ENCODE results near the gene DACH1. TPM values are rescaled to one million over a fixed set of nuclear protein-coding genes. Genes with fewer than 3 reads are reported as not detected.

The DACH1 gene
- total RNA-seq, 4 donors from 2014 or later, result 2.2 to 5.9 (median 2.8) TPM

- TF ChIP-seq EP300 (IDR thresholded peaks at IDR 0.05), result no peak
- no peak for TF ChIP-seq POLR2A (IDR thresholded peaks at IDR 0.05)
- no peak for TF ChIP-seq CTCF (IDR thresholded peaks at IDR 0.05)
- Histone ChIP-seq H3K4me3 (peak overlapping the region; percentile 34 to 63 (median 54)), H3K36me3 (no peaks in the 10 kb centered on the region), H3K27ac (peak overlapping the region in 2 of 4 donors; percentile 73 to 75), H3K4me1 (peaks cover 0 to 40% (median 5%) of the 10 kb centered on the region in 4 donors), H3K9me3 (no peaks in the 10 kb centered on the region), H3K27me3 (peaks cover 0 to 30% of the 10 kb centered on the region in 2 donors)
- 0 to 1% methylated on average over 11 to 18 of the region's 21 CpGs for WGBS, 2 donors
- DNase-seq (ENCODE audit: low spot score in 2 of 2), result no peak
Measured at GRCh38 chr13:71865874-71866334, 1.1 kb downstream of the DACH1 start.

GRCh38 chr13:71864986-71865873 is 1.8 kb downstream of the DACH1 start:
- WGBS, 2 donors, result 1 to 2% methylated on average over 52 to 82 of the region's 88 CpGs
- H3K9me3 ChIP-seq, result no peaks in the 10 kb centered on the region
- peaks cover 0 to 40% (median 5%) of the 10 kb centered on the region in 4 donors for H3K4me1 ChIP-seq
- DNase-seq (ENCODE audit: low spot score in 2 of 2), result no peak
- no peak for TF ChIP-seq CTCF (IDR thresholded peaks at IDR 0.05)
- no peak for TF ChIP-seq EP300 (IDR thresholded peaks at IDR 0.05)
- TF ChIP-seq POLR2A (IDR thresholded peaks at IDR 0.05), result no peak
- no peaks in the 10 kb centered on the region for H3K36me3 ChIP-seq
- peaks cover 0 to 30% of the 10 kb centered on the region in 2 donors for H3K27me3 ChIP-seq
- H3K4me3 ChIP-seq, result peak overlapping the region; percentile 34 to 63 (median 54)
- H3K27ac ChIP-seq, result peak overlapping the region in 3 of 4 donors; percentile 18 to 75 (median 73)

- Histone ChIP-seq H3K36me3 (no peaks in the 10 kb centered on the region), H3K4me1 (peaks cover 0 to 40% (median 5%) of the 10 kb centered on the region in 4 donors), H3K4me3 (peak overlapping the region; percentile 34 to 63 (median 54)), H3K27me3 (peaks cover 0 to 30% of the 10 kb centered on the region in 2 donors), H3K27ac (peak overlapping the region in 2 of 4 donors; percentile 73 to 75), H3K9me3 (no peaks in the 10 kb centered on the region)
- 7% methylated on average over 39 of the region's 39 CpGs for WGBS, 2 donors
- TF ChIP-seq POLR2A (IDR thresholded peaks at IDR 0.05) (no peak), CTCF (IDR thresholded peaks at IDR 0.05) (no peak), EP300 (IDR thresholded peaks at IDR 0.05) (no peak)
- DNase-seq (ENCODE audit: low spot score in 2 of 2), result peak in 1 of 2 donors; percentile 11
Measured at GRCh38 chr13:71864094-71864985, 2.7 kb downstream of the DACH1 start.

GRCh38 chr13:71863254-71863865 is 3.6 kb downstream of the DACH1 start:
- H3K4me1 ChIP-seq, result peaks cover 0 to 40% (median 5%) of the 10 kb centered on the region in 4 donors
- no peak overlapping the region for H3K27ac ChIP-seq
- no peak for DNase-seq (ENCODE audit: low spot score in 2 of 2)
- H3K4me3 ChIP-seq, result peak overlapping the region in 1 of 4 donors; percentile 54
- H3K36me3 ChIP-seq, result no peaks in the 10 kb centered on the region
- WGBS, 2 donors, result 61 to 71% methylated on average over 4 of the region's 4 CpGs
- TF ChIP-seq POLR2A (IDR thresholded peaks at IDR 0.05), result no peak
- TF ChIP-seq CTCF (IDR thresholded peaks at IDR 0.05), result no peak
- no peak for TF ChIP-seq EP300 (IDR thresholded peaks at IDR 0.05)
- no peaks in the 10 kb centered on the region for H3K9me3 ChIP-seq
- peaks cover 0 to 30% of the 10 kb centered on the region in 2 donors for H3K27me3 ChIP-seq

Data from tibial nerve (tissue), 4 donors.